Panc1 (cell line): ENCODE results near the gene PRDM2. TPM values are rescaled to one million over a fixed set of nuclear protein-coding genes. Genes with fewer than 3 reads are reported as not detected.
A peak's percentile ranks its signal among the peaks of the same experiment; 100 is the strongest.

Experiments
- ATAC-seq: fragments of 200-7000 bp; cut with Tn5 transposase; 2 replicates; pipeline ENCODE4 v1.9.1; 2020; ENCODE audit warnings: mild to moderate bottlenecking, moderate library complexity
- BruUV-seq: library from RNA; stranded (reverse); fragments of 400-500 nt; replicated peaks from 2 replicates; lab custom pipeline; 2021; lab: Mats Ljungman, UMichigan
- CTCF ChIA-PET: fragments of 300-600 bp; sonication (Branson Sonifier 250); formaldehyde crosslinking; loops from one replicate; lab custom pipeline; 2022; ENCODE audit warnings: antibody characterized with exemption; lab: Charles Lee
- POLR2A ChIA-PET: fragments of 300-600 bp; sonication (Branson Sonifier 250); formaldehyde crosslinking; loops from one replicate; lab custom pipeline; 2022; ENCODE audit warnings: antibody characterized with exemption; lab: Charles Lee
- DNase-seq: peaks from one replicate; pipeline ENCODE4 v3.0.0-alpha.2; 2010; ENCODE audit warnings: low read depth, low spot score
- H3K27ac ChIP-seq: 2 replicates; pipeline ENCODE4 v1.5.1; 2011; ENCODE audit warnings: mild to moderate bottlenecking, low read length, inconsistent platforms
- H3K27me3 ChIP-seq: fragments of 200-500 bp; sonication (Bioruptor generic); 2 replicates; pipeline ENCODE4 v1.6.0; 2014; ENCODE audit warnings: low read length, inconsistent platforms; ENCODE audit not compliant: control insufficient read depth, insufficient read depth
- H3K36me3 ChIP-seq: fragments of 200-500 bp; sonication (Bioruptor generic); 2 replicates; pipeline ENCODE4 v1.5.1; 2014; ENCODE audit warnings: inconsistent platforms, mild to moderate bottlenecking, low read length, moderate library complexity; ENCODE audit not compliant: control insufficient read depth, insufficient read depth
- H3K4me1 ChIP-seq: 2 replicates; pipeline ENCODE4 v1.5.1; 2011; ENCODE audit warnings: inconsistent platforms, mild to moderate bottlenecking, low read length, moderate library complexity; ENCODE audit not compliant: control insufficient read depth, insufficient read depth
- H3K4me3 ChIP-seq, 2 experiments: 2 replicates each; pipeline ENCODE4 v1.5.1; 2011 to 2012; ENCODE audit warnings: low read depth in 2 of 2, low read length in 2 of 2, mild to moderate bottlenecking in 2 of 2, inconsistent platforms in 1 of 2, moderate library complexity in 1 of 2
- H3K9me3 ChIP-seq: fragments of 200-500 bp; sonication (Bioruptor generic); 2 replicates; pipeline ENCODE4 v1.5.1; 2014; ENCODE audit warnings: low read depth, mild to moderate bottlenecking, inconsistent platforms, low read length, moderate library complexity; ENCODE audit not compliant: control insufficient read depth, insufficient read depth
- CTCF ChIP-seq: fragments of 450-650 bp; IDR thresholded peaks from 2 replicates; pipeline ENCODE4 v1.5.1; 2017; ENCODE audit warnings: mild to moderate bottlenecking
- POLR2AphosphoS5 ChIP-seq: IDR thresholded peaks from 2 replicates; pipeline ENCODE4 v1.6.1; 2012; ENCODE audit warnings: mild to moderate bottlenecking, low read depth, low read length, moderate library complexity
- REST ChIP-seq, 2 experiments: IDR thresholded peaks; 2 replicates each; pipeline ENCODE4 v1.6.1; 2011 to 2012; ENCODE audit warnings: low read depth in 2 of 2, control low read depth in 1 of 2, low read length in 1 of 2, mild to moderate bottlenecking in 1 of 2, moderate library complexity in 1 of 2; ENCODE audit not compliant: insufficient read depth in 1 of 2
- SIN3A ChIP-seq: IDR thresholded peaks from 2 replicates; pipeline ENCODE4 v1.6.1; 2012; ENCODE audit warnings: low read depth, mild to moderate bottlenecking, low read length, moderate library complexity, borderline replicate concordance; ENCODE audit not compliant: insufficient read depth
- TCF7L2 ChIP-seq: IDR thresholded peaks from 2 replicates; pipeline ENCODE4 v1.6.1; 2011; ENCODE audit warnings: mild to moderate bottlenecking, low read depth, low read length, inconsistent platforms
- in situ Hi-C: cut with HindIII; loops from 2 replicates; pipeline ENCODE4 v1.10.0; 2016; ENCODE audit warnings: low sequenced_read_pairs, low pct_unique_long_range_greater_than_20kb
- intact Hi-C: fragments of 100-400 bp; cut with micrococcal nuclease; formaldehyde crosslinking; loops from one replicate; pipeline ENCODE4 v1.10.0; 2022; ENCODE audit not compliant: unreplicated experiment
- total RNA-seq: library from RNA; stranded (reverse); gene quantifications from one replicate; pipeline ENCODE4 v1.2.1, GENCODE V29; 2021; ENCODE audit not compliant: unreplicated experiment

PRDM2 gene
- total RNA-seq, 1 experiment from 2014 or later: 40.3 TPM

GRCh38 chr1:13751458-13751871 is 51.5 kb downstream of the PRDM2 start:
- no peak for DNase-seq
- POLR2A ChIA-PET: no interaction called here
- Histone ChIP-seq H3K9me3 (no peaks in the 10 kb centered on the region), H3K27ac (no peak overlapping the region), H3K27me3 (no peaks in the 10 kb centered on the region), H3K36me3 (peaks cover 4% of the 10 kb centered on the region; the same call in 1 of the 2 replicates), H3K4me1 (peaks cover 28% of the 10 kb centered on the region), H3K4me3 (peak overlapping the region in 1 of 2 experiments; percentile 91; a peak in 1 of 4 replicates)
- BruUV-seq: no TSS peak
- no peak for ATAC-seq
- intact Hi-C loops (no loop called here), in situ Hi-C loops (no loop called here)
- CTCF ChIA-PET: no interaction called here
- no peak for TF ChIP-seq CTCF
- no peak for TF ChIP-seq REST (IDR thresholded peaks at IDR 0.05; ENCODE audit: insufficient read depth in 1 of 2, low read depth in 2 of 2, low read length in 1 of 2)
- TF ChIP-seq SIN3A: no peak
- no peak for TF ChIP-seq POLR2AphosphoS5
- no peak for TF ChIP-seq TCF7L2

- Histone ChIP-seq H3K4me3 (no peak overlapping the region), H3K4me1 (peaks cover 31% of the 10 kb centered on the region), H3K36me3 (peaks cover 4% of the 10 kb centered on the region; the same call in 1 of the 2 replicates), H3K9me3 (no peaks in the 10 kb centered on the region), H3K27ac (no peak overlapping the region), H3K27me3 (no peaks in the 10 kb centered on the region)
- no TSS peak for BruUV-seq
- DNase-seq: no peak
- CTCF ChIA-PET: no interaction called here
- TF ChIP-seq POLR2AphosphoS5 (no peak), TCF7L2 (no peak), REST (IDR thresholded peaks at IDR 0.05; ENCODE audit: insufficient read depth in 1 of 2, low read depth in 2 of 2, low read length in 1 of 2) (no peak)
- POLR2A ChIA-PET: no interaction called here
- intact Hi-C loops: no loop called here
- in situ Hi-C loops: no loop called here
- ATAC-seq: no peak
These were observed 52.0 kb downstream of the PRDM2 start for GRCh38 chr1:13751985-13752384.
